AG04450 (cell line): ENCODE results near the gene B4GALNT3. TPM values are rescaled to one million over a fixed set of nuclear protein-coding genes. Genes with fewer than 3 reads are reported as not detected.

Experiments used
- CTCF ChIA-PET: fragments of 300-600, 350-600 bp; formaldehyde crosslinking; extraction: SDS; loops from one replicate; lab custom pipeline; 2022; ENCODE audit warnings: antibody characterized with exemption, inconsistent platforms; lab: Charles Lee
- POLR2A ChIA-PET: fragments of 350-600 bp; formaldehyde crosslinking; extraction: SDS; loops from one replicate; lab custom pipeline; 2021; ENCODE audit warnings: antibody characterized with exemption, inconsistent platforms; lab: Yijun Ruan, JAX
- DNase-seq: peaks from one replicate; pipeline ENCODE4 v3.0.0-alpha.2; 2011; ENCODE audit warnings: low read depth, low spot score
- H3K27ac ChIP-seq: one replicate; pipeline ENCODE4 v1.5.1; 2012; ENCODE audit warnings: low read depth, low read length, control low read depth
- H3K27me3 ChIP-seq: one replicate; pipeline ENCODE4 v1.6.0; 2012; ENCODE audit warnings: low read length; ENCODE audit not compliant: control insufficient read depth, insufficient read depth
- H3K4me3 ChIP-seq: 2 replicates; pipeline ENCODE4 v1.5.1; 2011; ENCODE audit warnings: mild to moderate bottlenecking, low read depth, low read length, control low read depth
- H3K9me3 ChIP-seq: 2 replicates; pipeline ENCODE4 v1.5.1; 2012; ENCODE audit warnings: low read length; ENCODE audit not compliant: control insufficient read depth, insufficient read depth
- CTCF ChIP-seq: IDR thresholded peaks from 2 replicates; pipeline ENCODE4 v1.5.1; 2011; ENCODE audit warnings: low read depth, low read length, control low read depth, inconsistent platforms
- polyA plus RNA-seq: library from polyadenylated mRNA; depleted of rRNA; stranded (reverse); fragments of >200 nt; gene quantifications from 2 replicates; pipeline ENCODE4 v1.2.3, GENCODE V29; 2011

B4GALNT3 gene
- polyA plus RNA-seq, 1 experiment: not detected

GRCh38 chr12:526089-526488, 66.3 kb downstream of the B4GALNT3 start:
- DNase-seq: no peak
- H3K27ac ChIP-seq: no peak overlapping the region
- no peak overlapping the region for H3K4me3 ChIP-seq
- POLR2A ChIA-PET: no interaction called here
- H3K9me3 ChIP-seq: no peaks in the 10 kb centered on the region
- no peak for TF ChIP-seq CTCF
- peaks cover 27% of the 10 kb centered on the region for H3K27me3 ChIP-seq
- CTCF ChIA-PET: no interaction called here

GRCh38 chr12:527241-527640, 67.5 kb downstream of the B4GALNT3 start:
- Histone ChIP-seq H3K4me3 (no peak overlapping the region), H3K27ac (no peak overlapping the region), H3K27me3 (peaks cover 26% of the 10 kb centered on the region), H3K9me3 (peaks cover under 1% of the 10 kb centered on the region; the same call in 1 of the 2 replicates)
- ChIA-PET CTCF (interaction anchor here (1.1 kb wide), 1 partner anchor 20 kb away, joined by 4 read pairs; no protein-coding TSS in a partner anchor), POLR2A (no interaction called here)
- no peak for DNase-seq
- no peak for TF ChIP-seq CTCF

- Histone ChIP-seq H3K4me3 (no peak overlapping the region), H3K27me3 (peaks cover 25% of the 10 kb centered on the region), H3K27ac (no peak overlapping the region), H3K9me3 (peaks cover 4% of the 10 kb centered on the region; the same call in 1 of the 2 replicates)
- no peak for DNase-seq
- TF ChIP-seq CTCF: no peak
- ChIA-PET POLR2A (no interaction called here), CTCF (interaction anchor here (1.1 kb wide), 1 partner anchor 19 kb away, joined by 4 read pairs; no protein-coding TSS in a partner anchor)
These were observed 68.0 kb downstream of the B4GALNT3 start for GRCh38 chr12:527729-528128.

GRCh38 chr12:530308-530707, 70.6 kb downstream of the B4GALNT3 start:
- no peak for DNase-seq
- POLR2A ChIA-PET: no interaction called here

More at GRCh38 chr12:530308-530707, 70.6 kb downstream of the B4GALNT3 start:
- H3K9me3 ChIP-seq: peaks cover 4% of the 10 kb centered on the region; the same call in 1 of the 2 replicates
- H3K27ac ChIP-seq: no peak overlapping the region
- no peak overlapping the region for H3K4me3 ChIP-seq
- CTCF ChIA-PET: no interaction called here
- no peak for TF ChIP-seq CTCF
- H3K27me3 ChIP-seq: peaks cover 27% of the 10 kb centered on the region
